IMR-90 (cell line): ENCODE data around the gene PTPRCAP. TPM values are rescaled to one million over a fixed set of nuclear protein-coding genes. Genes with fewer than 3 reads are reported as not detected.

Experiments
- ATAC-seq: fragments of 200-7000 bp; cut with Tn5 transposase; 2 replicates; pipeline ENCODE4 v1.9.1; 2020; ENCODE audit warnings: low read depth, mild to moderate bottlenecking, moderate library complexity
- BruUV-seq: library from RNA; stranded (reverse); fragments of 400-500 nt; replicated peaks from 2 replicates; lab custom pipeline; 2021; lab: Mats Ljungman, UMichigan
- CTCF ChIA-PET: fragments of 300-600 bp; formaldehyde crosslinking; extraction: SDS; loops from one replicate; lab custom pipeline; 2021; ENCODE audit warnings: antibody characterized with exemption; lab: Yijun Ruan, JAX
- POLR2A ChIA-PET: fragments of 300-600 bp; sonication (Branson Sonifier 250); formaldehyde crosslinking; loops from one replicate; lab custom pipeline; 2022; ENCODE audit warnings: antibody characterized with exemption; ENCODE audit not compliant: unreplicated experiment; lab: Charles Lee
- DNase-seq: peaks from one replicate; pipeline ENCODE4 v3.0.0; 2013
- H2AFZ ChIP-seq: replicated peaks from 2 replicates; pipeline ENCODE3; 2013; ENCODE audit warnings: low read length, mild to moderate bottlenecking; ENCODE audit not compliant: poor library complexity
- H2AK5ac ChIP-seq: 2 replicates; pipeline ENCODE4 v1.6.1; 2013; ENCODE audit warnings: low read depth, low read length, inconsistent platforms
- H2AK9ac ChIP-seq: replicated peaks from 2 replicates; pipeline ENCODE3; 2013; ENCODE audit warnings: mild to moderate bottlenecking, low read depth, low read length, moderate library complexity; ENCODE audit not compliant: poor library complexity
- H2BK120ac ChIP-seq: 2 replicates; pipeline ENCODE4 v1.6.1; 2013; ENCODE audit warnings: low read depth, low read length, inconsistent platforms
- H2BK15ac ChIP-seq: 3 replicates; pipeline ENCODE4 v1.6.1; 2013; ENCODE audit warnings: low read depth, low read length, inconsistent platforms
- H2BK20ac ChIP-seq: 2 replicates; pipeline ENCODE4 v1.6.1; 2013; ENCODE audit warnings: low read depth, mild to moderate bottlenecking, inconsistent platforms, low read length, moderate library complexity
- H2BK5ac ChIP-seq: 2 replicates; pipeline ENCODE4 v1.6.1; 2013; ENCODE audit warnings: mild to moderate bottlenecking, low read depth, low read length, inconsistent platforms; ENCODE audit not compliant: poor library complexity, severe bottlenecking
- H3K14ac ChIP-seq: replicated peaks from 2 replicates; pipeline ENCODE4 v1.6.1; 2013; ENCODE audit warnings: low read depth, low read length, inconsistent platforms
- H3K18ac ChIP-seq: 2 replicates; pipeline ENCODE4 v1.6.1; 2013; ENCODE audit warnings: low read depth, low read length, control low read depth
- H3K23ac ChIP-seq: 2 replicates; pipeline ENCODE4 v1.6.1; 2013; ENCODE audit warnings: low read depth, low read length, inconsistent platforms
- H3K27ac ChIP-seq: 2 replicates; pipeline ENCODE4 v1.5.1; 2013; ENCODE audit warnings: mild to moderate bottlenecking, control low read depth, low read length; ENCODE audit not compliant: insufficient read depth
- H3K27me3 ChIP-seq: 2 replicates; pipeline ENCODE4 v1.6.1; 2013; ENCODE audit warnings: low read length; ENCODE audit not compliant: control insufficient read depth, insufficient read depth
- H3K36me3 ChIP-seq: 2 replicates; pipeline ENCODE4 v1.6.1; 2013; ENCODE audit warnings: low read length, mixed read lengths; ENCODE audit not compliant: control insufficient read depth, insufficient read depth
- H3K4ac ChIP-seq: 2 replicates; pipeline ENCODE4 v1.6.1; 2013; ENCODE audit warnings: low read depth, low read length, inconsistent platforms
- H3K4me1 ChIP-seq: 2 replicates; pipeline ENCODE4 v1.6.1; 2013; ENCODE audit warnings: low read length, mixed read lengths; ENCODE audit not compliant: control insufficient read depth, insufficient read depth
- H3K4me2 ChIP-seq: 2 replicates; pipeline ENCODE4 v1.6.1; 2013; ENCODE audit warnings: low read depth, mild to moderate bottlenecking, control low read depth, low read length, moderate library complexity
- H3K4me3 ChIP-seq: 2 replicates; pipeline ENCODE4 v1.5.1; 2013; ENCODE audit warnings: low read depth, mild to moderate bottlenecking, control low read depth, low read length, moderate library complexity; ENCODE audit not compliant: insufficient read depth
- H3K56ac ChIP-seq: 2 replicates; pipeline ENCODE4 v1.6.1; 2013; ENCODE audit warnings: low read length, inconsistent platforms; ENCODE audit not compliant: insufficient read depth; ENCODE audit errors: extremely low read depth
- H3K79me1 ChIP-seq, 2 experiments: 2 replicates each; pipeline ENCODE4 v1.6.1; 2013; ENCODE audit warnings: low read length in 2 of 2, inconsistent platforms in 1 of 2, low read depth in 1 of 2
- H3K9ac ChIP-seq: 2 replicates; pipeline ENCODE4 v1.6.1; 2013; ENCODE audit warnings: low read depth, low read length, control low read depth
- H3K9me1 ChIP-seq: 2 replicates; pipeline ENCODE4 v1.6.1; 2013; ENCODE audit warnings: low read length, inconsistent platforms; ENCODE audit not compliant: insufficient read depth
- H3K9me3 ChIP-seq: 2 replicates; pipeline ENCODE4 v1.6.1; 2013; ENCODE audit warnings: low read length; ENCODE audit not compliant: control insufficient read depth, insufficient read depth
- H4K20me1 ChIP-seq: 2 replicates; pipeline ENCODE4 v1.6.1; 2013; ENCODE audit warnings: low read length, inconsistent platforms; ENCODE audit not compliant: insufficient read depth
- H4K5ac ChIP-seq: 2 replicates; pipeline ENCODE4 v1.6.1; 2013; ENCODE audit warnings: mild to moderate bottlenecking, low read depth, low read length, control low read depth
- H4K8ac ChIP-seq, 2 experiments: 2 replicates each; pipeline ENCODE4 v1.6.1; 2013; ENCODE audit warnings: low read depth in 2 of 2, low read length in 2 of 2, control low read depth in 1 of 2, inconsistent platforms in 1 of 2
- H4K91ac ChIP-seq: 2 replicates; pipeline ENCODE4 v1.6.1; 2013; ENCODE audit warnings: low read depth, low read length, inconsistent platforms; ENCODE audit not compliant: insufficient read depth
- NFE2L2 ChIP-seq: fragments of 150-350 bp; IDR thresholded peaks from 2 replicates; pipeline ENCODE4 v1.6.1; 2016; ENCODE audit warnings: low read depth, mild to moderate bottlenecking, low read length
- WGBS, 2 experiments: methylation state at CpG; one replicate each; pipeline versions ENCODE4 v1.1.5 to v1.1.7; 2013; ENCODE audit warnings: missing lambda C conversion rate in 2 of 2; ENCODE audit not compliant: insufficient read length in 1 of 2; ENCODE audit errors: extremely low coverage in 2 of 2; 5-methylcytosine and 5-hydroxymethylcytosine counted together
- dilution Hi-C: fragments of 300-500 bp; cut with HindIII; formaldehyde crosslinking; loops from one replicate; pipeline ENCODE4 v1.14.3; 2018; ENCODE audit warnings: low sequenced_read_pairs; ENCODE audit not compliant: unreplicated experiment
- in situ Hi-C: fragments of 300-500 bp; cut with MboI; formaldehyde crosslinking; loops from 3 replicates; pipeline ENCODE4 v1.14.3; 2019; ENCODE audit warnings: low sequenced_read_pairs, inconsistent platforms, mixed read lengths
- intact Hi-C: fragments of 100-400 bp; cut with micrococcal nuclease; formaldehyde crosslinking; loops from 2 replicates; pipeline ENCODE4 v1.10.0; 2022
- microRNA-seq, 2 experiments: library from miRNA; stranded (forward) in 1 of 2; unstranded in 1 of 2; fragments of 10-50 nt in 1 of 2; fragments of <30 nt in 1 of 2; gene quantifications in 1 of 2; microRNA quantifications in 1 of 2; one replicate each; pipeline versions ENCODE3 to v1.1.0; 2013 to 2020; ENCODE audit not compliant: insufficient read depth in 1 of 2, insufficient read length in 1 of 2, unreplicated experiment in 1 of 2
- polyA plus RNA-seq, 3 experiments: library from polyadenylated mRNA; depleted of rRNA; stranded (reverse); fragments of >200 nt; gene quantifications; 2 replicates each; pipeline ENCODE4 v1.2.3, GENCODE V29; 2012; ENCODE audit warnings: low replicate concordance in 1 of 3
- small RNA-seq, 5 experiments: library from RNA; depleted of rRNA; stranded (forward); fragments of <200 nt; gene quantifications; one replicate each; pipeline ENCODE3, GENCODE V24; 2012
- total RNA-seq: library from RNA; depleted of rRNA; stranded (reverse); fragments of >200 nt; gene quantifications from 2 replicates; pipeline ENCODE4 v1.2.3, GENCODE V29; 2012; rRNA removed

Gene PTPRCAP
- total and polyA plus RNA-seq, 2 of the 4 experiments (the other 2 are of a cell fraction), result 0.24 TPM; not detected in 1

DNA sequence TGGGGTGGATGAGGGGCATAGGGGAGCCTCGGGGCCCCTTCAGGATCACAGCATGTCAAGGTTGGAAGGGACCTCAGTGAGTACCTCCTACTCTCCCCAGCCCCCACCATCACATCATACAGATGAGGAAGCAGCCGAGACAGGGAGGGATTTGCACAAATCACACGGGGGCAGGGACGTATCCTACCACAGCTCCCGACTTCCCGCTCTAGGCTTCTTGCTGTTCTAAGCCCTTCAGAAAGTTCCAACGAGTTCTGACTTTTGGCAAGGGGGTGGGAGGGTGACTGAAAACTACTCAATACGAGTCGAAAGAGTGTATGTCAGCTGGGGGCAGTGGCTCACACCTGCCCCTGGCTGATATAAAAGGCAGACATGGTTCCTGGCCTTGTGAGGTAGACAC, 50.4 kb downstream of the PTPRCAP start:
- H3K4me3 ChIP-seq, result no peak overlapping the region
- intact Hi-C loops (no loop called here), dilution Hi-C loops (no loop called here), in situ Hi-C loops (no loop called here)
- H3K14ac ChIP-seq, result no peak overlapping the region
- no peak for DNase-seq
- BruUV-seq, result no TSS peak
- POLR2A ChIA-PET, result interaction anchor here (0.6 kb wide), 2 partner anchors 122 to 147 kb away, joined by 4 to 6 read pairs; no protein-coding TSS in a partner anchor
- no peaks in the 10 kb centered on the region for H3K9me3 ChIP-seq
- peaks cover 10 to 21% of the 10 kb centered on the region in 2 experiments; a peak in 3 of 4 replicates for H3K79me1 ChIP-seq
- no peaks in the 10 kb centered on the region; the same call in 1 of the 2 replicates for H3K9me1 ChIP-seq
- no peak for TF ChIP-seq NFE2L2
- H2BK5ac ChIP-seq, result no peak overlapping the region
- H3K4me1 ChIP-seq, result peaks cover 8% of the 10 kb centered on the region; the same call in 1 of the 2 replicates
- H2BK15ac ChIP-seq, result no peak overlapping the region
- H2AK5ac ChIP-seq, result no peak overlapping the region
- H4K91ac ChIP-seq, result no peak overlapping the region
- no peak overlapping the region for H3K27ac ChIP-seq
- H4K5ac ChIP-seq, result no peak overlapping the region
- H4K8ac ChIP-seq, result no peak overlapping the region
- no peak overlapping the region for H3K23ac ChIP-seq
- H3K18ac ChIP-seq, result no peak overlapping the region
- no peaks in the 10 kb centered on the region for H4K20me1 ChIP-seq
- no peak overlapping the region for H3K4ac ChIP-seq
- no peak overlapping the region for H3K9ac ChIP-seq
- H2AK9ac ChIP-seq, result no peak overlapping the region
- no peaks in the 10 kb centered on the region for H3K36me3 ChIP-seq
- H3K27me3 ChIP-seq, result no peaks in the 10 kb centered on the region; the same call in 1 of the 2 replicates
- H2BK20ac ChIP-seq, result no peak overlapping the region
- H2BK120ac ChIP-seq, result no peak overlapping the region
- H3K56ac ChIP-seq, result no peak overlapping the region
- H2AFZ ChIP-seq, result no peak overlapping the region
- no CpG with 5 or more reads among the region's 9 CpGs for WGBS, 2 experiments
- CTCF ChIA-PET, result interaction anchor here (0.9 kb wide), 1 partner anchor 14 kb away, joined by 5 read pairs; the partner anchor contains the start of gene PPP1CA
- no peak for ATAC-seq
- H3K4me2 ChIP-seq, result no peak overlapping the region

Small RNAs within 50 kb of the gene (microRNA-seq; reads per million reads assigned to microRNA genes)
- gene RNU6-1238P (ENCODE audit: insufficient read depth, insufficient read length), result not detected

Small RNAs within 50 kb of the gene (small RNA-seq; reads per million reads assigned to genes)
- gene RNU6-1238P, result 0 to 0.08 (median 0) reads per million in 5 experiments

Other genes starting within 250 kb of the PTPRCAP start
- gene GRK2, start 171.2 kb downstream of the PTPRCAP start, total RNA-seq, result 23.9 and 26.7 TPM in 2 replicates
- 41.8 and 45.8 TPM in 2 replicates for gene GRK2, start 171.2 kb downstream of the PTPRCAP start, polyA plus RNA-seq (2012; rRNA removed)
- 7.3 and 8.1 TPM in 2 replicates for gene ANKRD13D, start 148.4 kb downstream of the PTPRCAP start, total RNA-seq
- 38.4 and 44.0 TPM in 2 replicates for gene ANKRD13D, start 148.4 kb downstream of the PTPRCAP start, polyA plus RNA-seq (2012; rRNA removed)
- 7.3 and 7.8 TPM in 2 replicates for gene SSH3, start 134.2 kb downstream of the PTPRCAP start, total RNA-seq
- 26.7 and 29.2 TPM in 2 replicates for gene SSH3, start 134.2 kb downstream of the PTPRCAP start, polyA plus RNA-seq (2012; rRNA removed)
- 40.8 and 46.4 TPM in 2 replicates for gene POLD4, start 84.1 kb downstream of the PTPRCAP start, total RNA-seq
- 133 and 152 TPM in 2 replicates for gene POLD4, start 84.1 kb downstream of the PTPRCAP start, polyA plus RNA-seq (2012; rRNA removed)
- gene CLCF1, start 64.1 kb downstream of the PTPRCAP start, total RNA-seq, result 5.0 and 5.6 TPM in 2 replicates
- gene CLCF1, start 64.1 kb downstream of the PTPRCAP start, polyA plus RNA-seq (2012; rRNA removed), result 27.8 and 34.4 TPM in 2 replicates
- gene RAD9A, start 45.7 kb downstream of the PTPRCAP start, total RNA-seq, result 1.9 and 2.0 TPM in 2 replicates
- gene RAD9A, start 45.7 kb downstream of the PTPRCAP start, polyA plus RNA-seq (2012; rRNA removed), result 10.3 and 12.6 TPM in 2 replicates
- gene PPP1CA, start 35.8 kb downstream of the PTPRCAP start, total RNA-seq, result 294 and 313 TPM in 2 replicates
- 228 and 260 TPM in 2 replicates for gene PPP1CA, start 35.8 kb downstream of the PTPRCAP start, polyA plus RNA-seq (2012; rRNA removed)
- under 0.01 and 0.18 TPM in 2 replicates for gene TBC1D10C, start 33.6 kb downstream of the PTPRCAP start, total RNA-seq
- gene TBC1D10C, start 33.6 kb downstream of the PTPRCAP start, polyA plus RNA-seq (2012; rRNA removed), result 0.07 and 0.11 TPM in 2 replicates
- under 0.01 TPM in 2 replicates for gene CARNS1, start 22.0 kb downstream of the PTPRCAP start, total RNA-seq
- 0.23 and 0.32 TPM in 2 replicates for gene CARNS1, start 22.0 kb downstream of the PTPRCAP start, polyA plus RNA-seq (2012; rRNA removed)
- 47.8 and 58.4 TPM in 2 replicates for gene RPS6KB2, start 9.2 kb downstream of the PTPRCAP start, total RNA-seq
- gene RPS6KB2, start 9.2 kb downstream of the PTPRCAP start, polyA plus RNA-seq (2012; rRNA removed), result 50.7 and 55.3 TPM in 2 replicates
- 76.4 and 79.4 TPM in 2 replicates for gene CORO1B, start 5.8 kb upstream of the PTPRCAP start, total RNA-seq
- 138 and 151 TPM in 2 replicates for gene CORO1B, start 5.8 kb upstream of the PTPRCAP start, polyA plus RNA-seq (2012; rRNA removed)
- not detected in 2 replicates for gene GPR152, start 15.0 kb upstream of the PTPRCAP start, total RNA-seq
- gene GPR152, start 15.0 kb upstream of the PTPRCAP start, polyA plus RNA-seq (2012; rRNA removed), result not detected in 2 replicates
- gene CABP4, start 17.7 kb upstream of the PTPRCAP start, total RNA-seq, result not detected in 2 replicates
- gene CABP4, start 17.7 kb upstream of the PTPRCAP start, polyA plus RNA-seq (2012; rRNA removed), result not detected in 2 replicates
- 12.5 and 18.9 TPM in 2 replicates for gene TMEM134, start 31.6 kb upstream of the PTPRCAP start, total RNA-seq
- gene TMEM134, start 31.6 kb upstream of the PTPRCAP start, polyA plus RNA-seq (2012; rRNA removed), result 55.0 and 64.4 TPM in 2 replicates
- 91.4 and 95.5 TPM in 2 replicates for gene AIP, start 45.3 kb upstream of the PTPRCAP start, total RNA-seq
- 122 and 130 TPM in 2 replicates for gene AIP, start 45.3 kb upstream of the PTPRCAP start, polyA plus RNA-seq (2012; rRNA removed)
- gene PITPNM1, start 67.7 kb upstream of the PTPRCAP start, total RNA-seq, result 4.7 and 5.0 TPM in 2 replicates
- gene PITPNM1, start 67.7 kb upstream of the PTPRCAP start, polyA plus RNA-seq (2012; rRNA removed), result 15.4 and 18.3 TPM in 2 replicates
- gene CDK2AP2, start 70.5 kb upstream of the PTPRCAP start, total RNA-seq, result 8.1 and 9.2 TPM in 2 replicates
- 44.7 and 49.8 TPM in 2 replicates for gene CDK2AP2, start 70.5 kb upstream of the PTPRCAP start, polyA plus RNA-seq (2012; rRNA removed)
- not detected in 2 replicates for gene CABP2, start 85.8 kb upstream of the PTPRCAP start, total RNA-seq
- gene CABP2, start 85.8 kb upstream of the PTPRCAP start, polyA plus RNA-seq (2012; rRNA removed), result not detected in 2 replicates
- gene GSTP1, start 146.1 kb upstream of the PTPRCAP start, total RNA-seq, result 947 and 1,000 TPM in 2 replicates
- 1,539 and 1,653 TPM in 2 replicates for gene GSTP1, start 146.1 kb upstream of the PTPRCAP start, polyA plus RNA-seq (2012; rRNA removed)
- gene NDUFV1, start 169.3 kb upstream of the PTPRCAP start, total RNA-seq, result 119 and 120 TPM in 2 replicates
- gene NDUFV1, start 169.3 kb upstream of the PTPRCAP start, polyA plus RNA-seq (2012; rRNA removed), result 133 and 148 TPM in 2 replicates
- 0.83 and 1.4 TPM in 2 replicates for gene NUDT8, start 192.3 kb upstream of the PTPRCAP start, total RNA-seq
- gene NUDT8, start 192.3 kb upstream of the PTPRCAP start, polyA plus RNA-seq (2012; rRNA removed), result 2.5 and 3.2 TPM in 2 replicates
- not detected in 2 replicates for gene TBX10, start 202.1 kb upstream of the PTPRCAP start, total RNA-seq
- not detected in 2 replicates for gene TBX10, start 202.1 kb upstream of the PTPRCAP start, polyA plus RNA-seq (2012; rRNA removed)
- gene ACY3, start 213.0 kb upstream of the PTPRCAP start, total RNA-seq, result not detected in 2 replicates
- not detected in 2 replicates for gene ACY3, start 213.0 kb upstream of the PTPRCAP start, polyA plus RNA-seq (2012; rRNA removed)
- not detected in 2 replicates for gene ALDH3B2, start 236.9 kb upstream of the PTPRCAP start, total RNA-seq
- not detected in 2 replicates for gene ALDH3B2, start 236.9 kb upstream of the PTPRCAP start, polyA plus RNA-seq (2012; rRNA removed)